Measurements from ENCODE around the gene MOBP. TPM values are rescaled to one million over a fixed set of nuclear protein-coding genes. Genes with fewer than 3 reads are reported as not detected.

The MOBP gene
- total and polyA plus RNA-seq, 2 of the 8 experiments (the other 6 are each of a cell fraction or from before 2014, with no cell fraction given), result 0.06 to 0.50 TPM

DNA sequence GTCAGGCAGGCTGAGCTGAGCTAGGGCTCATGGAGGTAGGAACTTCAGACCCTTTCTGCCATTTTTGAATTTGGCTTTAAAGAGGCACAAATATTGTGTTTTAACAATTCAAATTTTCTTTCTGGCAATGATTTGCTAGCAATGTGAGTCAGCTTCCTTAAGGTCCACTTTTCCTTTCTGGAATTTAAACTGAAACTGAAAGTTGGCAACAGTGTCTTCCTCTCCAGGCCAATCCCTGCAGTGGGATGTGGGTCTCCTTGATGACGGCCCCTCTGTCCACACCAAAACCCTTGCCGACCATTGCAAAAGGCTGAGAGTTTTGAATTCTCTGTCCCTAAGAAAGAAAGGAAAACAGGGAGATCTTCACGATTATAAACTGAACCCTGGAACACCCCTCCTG is 33.8 kb upstream of the MOBP start (continued):
- TF ChIP-seq, protein P1, sequence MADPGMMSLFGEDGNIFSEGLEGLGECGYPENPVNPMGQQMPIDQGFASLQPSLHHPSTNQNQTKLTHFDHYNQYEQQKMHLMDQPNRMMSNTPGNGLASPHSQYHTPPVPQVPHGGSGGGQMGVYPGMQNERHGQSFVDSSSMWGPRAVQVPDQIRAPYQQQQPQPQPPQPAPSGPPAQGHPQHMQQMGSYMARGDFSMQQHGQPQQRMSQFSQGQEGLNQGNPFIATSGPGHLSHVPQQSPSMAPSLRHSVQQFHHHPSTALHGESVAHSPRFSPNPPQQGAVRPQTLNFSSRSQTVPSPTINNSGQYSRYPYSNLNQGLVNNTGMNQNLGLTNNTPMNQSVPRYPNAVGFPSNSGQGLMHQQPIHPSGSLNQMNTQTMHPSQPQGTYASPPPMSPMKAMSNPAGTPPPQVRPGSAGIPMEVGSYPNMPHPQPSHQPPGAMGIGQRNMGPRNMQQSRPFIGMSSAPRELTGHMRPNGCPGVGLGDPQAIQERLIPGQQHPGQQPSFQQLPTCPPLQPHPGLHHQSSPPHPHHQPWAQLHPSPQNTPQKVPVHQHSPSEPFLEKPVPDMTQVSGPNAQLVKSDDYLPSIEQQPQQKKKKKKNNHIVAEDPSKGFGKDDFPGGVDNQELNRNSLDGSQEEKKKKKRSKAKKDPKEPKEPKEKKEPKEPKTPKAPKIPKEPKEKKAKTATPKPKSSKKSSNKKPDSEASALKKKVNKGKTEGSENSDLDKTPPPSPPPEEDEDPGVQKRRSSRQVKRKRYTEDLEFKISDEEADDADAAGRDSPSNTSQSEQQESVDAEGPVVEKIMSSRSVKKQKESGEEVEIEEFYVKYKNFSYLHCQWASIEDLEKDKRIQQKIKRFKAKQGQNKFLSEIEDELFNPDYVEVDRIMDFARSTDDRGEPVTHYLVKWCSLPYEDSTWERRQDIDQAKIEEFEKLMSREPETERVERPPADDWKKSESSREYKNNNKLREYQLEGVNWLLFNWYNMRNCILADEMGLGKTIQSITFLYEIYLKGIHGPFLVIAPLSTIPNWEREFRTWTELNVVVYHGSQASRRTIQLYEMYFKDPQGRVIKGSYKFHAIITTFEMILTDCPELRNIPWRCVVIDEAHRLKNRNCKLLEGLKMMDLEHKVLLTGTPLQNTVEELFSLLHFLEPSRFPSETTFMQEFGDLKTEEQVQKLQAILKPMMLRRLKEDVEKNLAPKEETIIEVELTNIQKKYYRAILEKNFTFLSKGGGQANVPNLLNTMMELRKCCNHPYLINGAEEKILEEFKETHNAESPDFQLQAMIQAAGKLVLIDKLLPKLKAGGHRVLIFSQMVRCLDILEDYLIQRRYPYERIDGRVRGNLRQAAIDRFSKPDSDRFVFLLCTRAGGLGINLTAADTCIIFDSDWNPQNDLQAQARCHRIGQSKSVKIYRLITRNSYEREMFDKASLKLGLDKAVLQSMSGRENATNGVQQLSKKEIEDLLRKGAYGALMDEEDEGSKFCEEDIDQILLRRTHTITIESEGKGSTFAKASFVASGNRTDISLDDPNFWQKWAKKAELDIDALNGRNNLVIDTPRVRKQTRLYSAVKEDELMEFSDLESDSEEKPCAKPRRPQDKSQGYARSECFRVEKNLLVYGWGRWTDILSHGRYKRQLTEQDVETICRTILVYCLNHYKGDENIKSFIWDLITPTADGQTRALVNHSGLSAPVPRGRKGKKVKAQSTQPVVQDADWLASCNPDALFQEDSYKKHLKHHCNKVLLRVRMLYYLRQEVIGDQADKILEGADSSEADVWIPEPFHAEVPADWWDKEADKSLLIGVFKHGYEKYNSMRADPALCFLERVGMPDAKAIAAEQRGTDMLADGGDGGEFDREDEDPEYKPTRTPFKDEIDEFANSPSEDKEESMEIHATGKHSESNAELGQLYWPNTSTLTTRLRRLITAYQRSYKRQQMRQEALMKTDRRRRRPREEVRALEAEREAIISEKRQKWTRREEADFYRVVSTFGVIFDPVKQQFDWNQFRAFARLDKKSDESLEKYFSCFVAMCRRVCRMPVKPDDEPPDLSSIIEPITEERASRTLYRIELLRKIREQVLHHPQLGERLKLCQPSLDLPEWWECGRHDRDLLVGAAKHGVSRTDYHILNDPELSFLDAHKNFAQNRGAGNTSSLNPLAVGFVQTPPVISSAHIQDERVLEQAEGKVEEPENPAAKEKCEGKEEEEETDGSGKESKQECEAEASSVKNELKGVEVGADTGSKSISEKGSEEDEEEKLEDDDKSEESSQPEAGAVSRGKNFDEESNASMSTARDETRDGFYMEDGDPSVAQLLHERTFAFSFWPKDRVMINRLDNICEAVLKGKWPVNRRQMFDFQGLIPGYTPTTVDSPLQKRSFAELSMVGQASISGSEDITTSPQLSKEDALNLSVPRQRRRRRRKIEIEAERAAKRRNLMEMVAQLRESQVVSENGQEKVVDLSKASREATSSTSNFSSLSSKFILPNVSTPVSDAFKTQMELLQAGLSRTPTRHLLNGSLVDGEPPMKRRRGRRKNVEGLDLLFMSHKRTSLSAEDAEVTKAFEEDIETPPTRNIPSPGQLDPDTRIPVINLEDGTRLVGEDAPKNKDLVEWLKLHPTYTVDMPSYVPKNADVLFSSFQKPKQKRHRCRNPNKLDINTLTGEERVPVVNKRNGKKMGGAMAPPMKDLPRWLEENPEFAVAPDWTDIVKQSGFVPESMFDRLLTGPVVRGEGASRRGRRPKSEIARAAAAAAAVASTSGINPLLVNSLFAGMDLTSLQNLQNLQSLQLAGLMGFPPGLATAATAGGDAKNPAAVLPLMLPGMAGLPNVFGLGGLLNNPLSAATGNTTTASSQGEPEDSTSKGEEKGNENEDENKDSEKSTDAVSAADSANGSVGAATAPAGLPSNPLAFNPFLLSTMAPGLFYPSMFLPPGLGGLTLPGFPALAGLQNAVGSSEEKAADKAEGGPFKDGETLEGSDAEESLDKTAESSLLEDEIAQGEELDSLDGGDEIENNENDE (IDR thresholded peaks at IDR 0.05; ENCODE audit: insufficient replicate concordance, low read length), result no peak

Measured in H1 (cell line).